GM13976 (cell line): ENCODE measurements around the gene SPEN.
"Not testable (repeated sequence)": the region's sequence is repeated elsewhere in the genome, so short reads cannot be mapped to it uniquely, and the experiment has no call there.

Experiments used
- DNase-seq: peaks from one replicate; pipeline ENCODE4 v3.0.0; 2012; ENCODE audit warnings: low spot score
- in situ Hi-C: fragments of 300-500 bp; cut with MboI; formaldehyde crosslinking; loops from one replicate; pipeline ENCODE4 v1.12.0; 2022; ENCODE audit warnings: low sequenced_read_pairs, mixed read lengths, inconsistent platforms; ENCODE audit not compliant: unreplicated experiment
- TF ChIP-seq, protein P1 (sequence below): IDR thresholded peaks from 2 replicates; pipeline ENCODE4 v1.5.1; 2012; ENCODE audit warnings: borderline replicate concordance, mild to moderate bottlenecking; ENCODE audit not compliant: insufficient read depth; ENCODE audit errors: extremely low read depth, missing control alignments, control extremely low read depth

The SPEN gene

DNA sequence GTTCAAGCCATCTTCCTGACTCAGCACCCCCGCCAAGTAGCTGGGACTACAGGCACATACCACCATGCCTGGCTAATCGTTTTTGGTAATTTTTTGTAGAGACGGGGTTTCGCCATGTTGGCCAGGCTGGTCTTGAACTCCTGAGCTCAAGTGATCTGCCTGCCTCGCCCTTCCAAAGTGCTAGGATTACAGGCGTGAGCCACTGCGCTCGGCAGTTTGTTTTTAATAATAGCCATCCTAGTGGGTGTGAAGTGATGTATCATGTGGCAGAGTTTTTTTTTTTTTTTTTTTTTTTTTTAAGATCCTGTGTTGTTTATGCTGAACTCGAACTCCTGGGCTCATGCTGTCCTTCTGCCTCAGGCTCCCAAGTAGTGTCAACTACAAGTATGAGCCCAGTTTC lies 51.8 kb downstream of the SPEN start:
- in situ Hi-C loops: no loop called here
- TF ChIP-seq, protein P1, sequence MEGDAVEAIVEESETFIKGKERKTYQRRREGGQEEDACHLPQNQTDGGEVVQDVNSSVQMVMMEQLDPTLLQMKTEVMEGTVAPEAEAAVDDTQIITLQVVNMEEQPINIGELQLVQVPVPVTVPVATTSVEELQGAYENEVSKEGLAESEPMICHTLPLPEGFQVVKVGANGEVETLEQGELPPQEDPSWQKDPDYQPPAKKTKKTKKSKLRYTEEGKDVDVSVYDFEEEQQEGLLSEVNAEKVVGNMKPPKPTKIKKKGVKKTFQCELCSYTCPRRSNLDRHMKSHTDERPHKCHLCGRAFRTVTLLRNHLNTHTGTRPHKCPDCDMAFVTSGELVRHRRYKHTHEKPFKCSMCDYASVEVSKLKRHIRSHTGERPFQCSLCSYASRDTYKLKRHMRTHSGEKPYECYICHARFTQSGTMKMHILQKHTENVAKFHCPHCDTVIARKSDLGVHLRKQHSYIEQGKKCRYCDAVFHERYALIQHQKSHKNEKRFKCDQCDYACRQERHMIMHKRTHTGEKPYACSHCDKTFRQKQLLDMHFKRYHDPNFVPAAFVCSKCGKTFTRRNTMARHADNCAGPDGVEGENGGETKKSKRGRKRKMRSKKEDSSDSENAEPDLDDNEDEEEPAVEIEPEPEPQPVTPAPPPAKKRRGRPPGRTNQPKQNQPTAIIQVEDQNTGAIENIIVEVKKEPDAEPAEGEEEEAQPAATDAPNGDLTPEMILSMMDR: no peak
- no peak for DNase-seq

DNA sequence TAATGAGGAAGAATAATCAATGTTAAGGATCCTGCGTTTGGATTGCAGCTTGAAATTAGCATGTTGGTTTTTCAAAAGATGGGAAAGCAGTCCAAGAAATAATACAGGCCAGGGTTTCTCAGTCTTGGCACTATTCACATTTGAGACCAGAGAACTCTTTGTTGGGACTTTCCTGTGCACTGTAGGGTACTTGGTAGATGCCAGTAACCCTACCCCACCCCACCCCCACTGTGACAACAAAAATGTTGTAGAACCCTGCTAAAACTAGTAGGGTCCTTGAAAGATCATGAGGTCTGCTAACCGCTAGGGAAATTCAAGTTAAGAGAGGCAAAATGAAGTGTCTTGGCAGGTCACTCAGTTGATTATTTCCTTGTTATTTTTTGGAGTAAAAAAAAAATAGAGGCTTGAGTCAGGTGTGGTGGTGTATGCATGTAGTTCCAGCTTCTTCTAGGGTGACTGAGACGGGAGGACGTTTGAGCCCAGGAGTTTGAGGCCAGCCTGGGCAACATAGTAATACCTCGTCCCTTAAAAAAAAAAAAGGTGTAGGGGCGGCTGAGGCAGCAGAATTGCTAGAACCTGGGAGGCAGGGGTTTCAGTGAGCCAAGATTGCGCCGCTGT lies 53.3 kb downstream of the SPEN start:
- TF ChIP-seq, protein P1: no peak
- no peak for DNase-seq
- in situ Hi-C loops: no loop called here

DNA sequence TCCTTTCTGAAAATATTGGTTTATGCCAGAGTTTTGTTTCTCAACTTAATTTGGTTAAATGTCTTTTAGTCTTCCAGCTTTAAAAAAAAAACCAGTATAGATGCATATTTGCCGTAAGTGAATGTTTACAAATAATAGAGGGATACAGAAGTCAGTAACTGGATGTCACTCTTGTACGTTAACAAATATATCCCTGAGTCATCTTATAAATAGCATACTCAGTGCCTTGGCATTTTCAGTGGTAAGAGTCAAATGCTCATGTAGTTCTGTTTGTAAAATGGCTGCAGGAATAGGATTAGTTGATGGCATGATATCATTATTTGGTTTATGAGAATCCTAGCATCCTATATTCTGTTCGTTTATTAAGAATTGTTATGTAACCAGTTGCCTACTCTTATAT lies 55.4 kb downstream of the SPEN start:
- DNase-seq: no peak
- in situ Hi-C loops: no loop called here

DNA sequence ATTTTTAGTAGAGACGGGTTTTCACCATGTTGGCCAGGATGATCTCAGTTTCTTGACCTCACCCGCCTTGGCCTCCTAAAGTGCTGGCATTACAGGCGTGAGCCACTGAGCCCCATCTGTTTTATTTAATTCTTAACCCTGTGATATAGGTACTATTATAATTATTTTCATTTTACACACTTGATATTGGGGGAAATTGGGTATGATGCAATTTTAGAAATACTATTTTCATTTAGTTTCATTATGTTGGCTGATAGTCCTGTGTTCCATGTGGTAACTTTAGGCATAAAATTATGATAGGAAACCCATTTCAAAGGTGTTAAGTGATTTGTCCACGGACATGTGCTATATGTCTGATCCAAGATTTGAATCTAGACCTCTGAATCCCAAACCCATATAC lies 61.1 kb downstream of the SPEN start:
- in situ Hi-C loops: no loop called here
- DNase-seq: no peak
- TF ChIP-seq, protein P1: no peak

More for the DNA sequence above, 55.4 kb downstream of the SPEN start:
- TF ChIP-seq, protein P1: no peak

DNA sequence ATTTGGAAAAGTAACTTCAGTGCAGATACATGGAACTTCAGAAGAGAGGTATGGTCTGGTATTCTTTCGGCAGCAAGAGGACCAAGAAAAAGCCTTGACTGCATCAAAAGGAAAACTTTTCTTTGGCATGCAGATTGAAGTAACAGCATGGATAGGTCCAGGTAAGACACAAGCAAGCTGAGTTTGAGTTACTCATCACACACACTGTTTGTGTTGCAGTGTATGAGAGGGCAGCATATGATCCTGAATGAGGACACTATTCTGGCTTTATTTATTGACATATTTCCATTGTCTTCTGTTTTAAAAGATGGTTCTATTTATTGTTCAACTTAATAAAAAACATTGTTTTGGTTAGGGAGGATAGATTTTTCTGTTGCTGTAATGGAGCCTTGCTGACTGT lies 63.6 kb downstream of the SPEN start:
- in situ Hi-C loops: no loop called here
- TF ChIP-seq, protein P1: no peak
- no peak for DNase-seq

DNA sequence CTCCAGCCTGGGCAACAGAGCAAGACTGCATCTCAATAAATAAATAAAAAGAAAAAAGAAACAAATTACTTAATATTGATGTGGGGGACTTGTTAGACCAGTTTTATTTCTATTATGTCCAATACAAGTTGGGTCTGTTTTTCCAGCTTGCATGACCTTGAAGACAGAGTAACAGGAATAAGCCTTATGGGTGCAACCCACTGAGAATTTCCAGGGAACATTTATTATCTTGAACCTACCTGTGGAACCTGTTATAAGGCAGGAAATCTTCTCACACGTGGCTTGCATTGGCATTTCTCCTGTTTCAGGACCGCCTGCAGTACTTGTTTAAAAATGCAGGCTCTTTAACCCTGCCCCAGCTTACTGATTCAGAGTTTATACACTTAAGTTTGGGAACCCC lies 64.4 kb downstream of the SPEN start:
- in situ Hi-C loops: no loop called here
- no peak for DNase-seq
- TF ChIP-seq, protein P1: no peak

DNA sequence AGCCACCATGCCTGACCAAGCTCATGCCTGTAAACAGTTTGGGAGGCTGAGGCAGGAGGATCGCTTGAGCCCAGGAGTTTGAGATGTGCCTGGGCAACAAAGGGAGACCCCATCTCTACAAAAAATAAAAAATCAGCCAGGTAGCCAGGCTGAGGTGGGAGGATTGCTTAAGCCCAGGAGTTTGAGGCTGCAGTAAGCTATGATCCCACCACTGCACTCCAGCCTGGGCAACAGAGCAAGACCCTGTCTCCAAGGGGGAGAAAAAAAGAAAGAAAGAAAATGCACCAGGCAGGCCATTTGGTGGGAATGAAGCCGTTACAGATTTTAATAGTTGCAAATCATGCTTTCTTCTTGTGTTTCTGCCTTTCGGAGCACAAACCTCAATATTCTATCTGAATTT lies 66.1 kb downstream of the SPEN start:
- in situ Hi-C loops, DNase-seq: not testable (repeated sequence)

DNA sequence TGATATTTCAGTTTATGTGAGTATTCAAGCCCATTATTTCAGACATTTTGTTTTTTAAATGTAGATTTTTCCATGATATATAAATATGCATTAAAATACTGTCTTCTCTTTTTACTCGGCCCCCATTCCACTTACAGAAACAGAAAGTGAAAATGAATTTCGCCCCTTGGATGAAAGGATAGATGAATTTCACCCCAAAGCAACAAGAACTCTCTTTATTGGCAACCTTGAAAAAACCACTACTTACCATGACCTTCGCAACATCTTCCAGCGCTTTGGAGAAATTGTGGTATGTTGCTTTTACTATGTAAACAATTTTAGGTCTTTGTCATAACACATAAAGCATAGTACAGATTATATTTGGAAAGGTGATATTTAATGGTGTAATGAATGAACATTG lies 68.5 kb downstream of the SPEN start:
- in situ Hi-C loops: no loop called here
- TF ChIP-seq, protein P1: no peak
- DNase-seq: no peak
